Neural crest cell (in vitro differentiated cells): ENCODE data around the gene EYA3. TPM values are rescaled to one million over a fixed set of nuclear protein-coding genes. Genes with fewer than 3 reads are reported as not detected.

Experiments
- DNase-seq: peaks from one replicate; pipeline ENCODE4 v3.0.0; 2021; ENCODE audit warnings: low read depth, mixed read lengths, low spot score
- H3K27ac Mint-ChIP-seq: one replicate; pipeline ENCODE4 v1.8.0; 2021; ENCODE audit warnings: mild to moderate bottlenecking, mixed read lengths; ENCODE audit not compliant: unreplicated experiment
- H3K27me3 Mint-ChIP-seq: 2 replicates; pipeline ENCODE4 v1.8.0; 2021; ENCODE audit warnings: low read depth, mild to moderate bottlenecking, mixed read lengths
- H3K36me3 Mint-ChIP-seq: 2 replicates; pipeline ENCODE4 v1.8.0; 2021; ENCODE audit warnings: low read depth, mild to moderate bottlenecking, mixed read lengths
- H3K4me1 Mint-ChIP-seq: 2 replicates; pipeline ENCODE4 v1.8.0; 2021; ENCODE audit warnings: mixed read lengths
- H3K4me3 Mint-ChIP-seq: one replicate; pipeline ENCODE4 v1.8.0; 2021; ENCODE audit warnings: mild to moderate bottlenecking, mixed read lengths
- H3K9me3 Mint-ChIP-seq: 2 replicates; pipeline ENCODE4 v1.8.0; 2021; ENCODE audit warnings: mixed read lengths
- total RNA-seq: library from RNA; stranded (reverse); gene quantifications from 2 replicates; pipeline ENCODE4 v1.2.1, GENCODE V29; 2021
- TF ChIP-seq, protein P1 (sequence below): fragments of 200-600 bp; sonication (generic); conservative IDR thresholded peaks from 2 replicates; pipeline ENCODE4 v1.5.0; 2021; ENCODE audit warnings: antibody characterized with exemption, mild to moderate bottlenecking

Gene EYA3
- total RNA-seq, 1 donor from 2014 or later = 35.9 TPM

DNA sequence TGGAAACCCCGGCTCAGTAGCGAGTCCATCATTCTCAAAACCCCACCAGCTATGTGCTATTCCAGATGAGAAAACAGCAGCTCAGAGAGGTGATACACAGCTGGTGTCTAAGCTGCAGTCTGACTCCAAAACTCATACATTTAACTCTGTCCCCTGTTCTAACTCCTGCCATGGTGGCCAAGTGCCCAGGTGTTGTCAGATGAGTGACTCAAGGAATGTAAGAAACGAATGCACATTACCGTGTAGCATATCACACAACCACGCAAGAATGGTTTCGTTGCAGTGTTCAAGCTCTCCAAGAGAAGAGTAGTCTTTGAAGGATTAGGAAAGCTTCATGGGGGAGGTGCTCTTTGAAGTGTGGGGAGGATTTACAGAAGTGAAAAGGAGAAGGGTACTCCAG is 133.3 kb downstream of the EYA3 start:
- no peak for DNase-seq
- Mint-ChIP-seq H3K9me3 (no peaks in the 10 kb centered on the region), H3K27me3 (peaks cover 14% of the 10 kb centered on the region), H3K4me1 (peaks cover 11% of the 10 kb centered on the region), H3K36me3 (no peaks in the 10 kb centered on the region), H3K27ac (no peak overlapping the region), H3K4me3 (no peak overlapping the region)
- TF ChIP-seq, protein P1, sequence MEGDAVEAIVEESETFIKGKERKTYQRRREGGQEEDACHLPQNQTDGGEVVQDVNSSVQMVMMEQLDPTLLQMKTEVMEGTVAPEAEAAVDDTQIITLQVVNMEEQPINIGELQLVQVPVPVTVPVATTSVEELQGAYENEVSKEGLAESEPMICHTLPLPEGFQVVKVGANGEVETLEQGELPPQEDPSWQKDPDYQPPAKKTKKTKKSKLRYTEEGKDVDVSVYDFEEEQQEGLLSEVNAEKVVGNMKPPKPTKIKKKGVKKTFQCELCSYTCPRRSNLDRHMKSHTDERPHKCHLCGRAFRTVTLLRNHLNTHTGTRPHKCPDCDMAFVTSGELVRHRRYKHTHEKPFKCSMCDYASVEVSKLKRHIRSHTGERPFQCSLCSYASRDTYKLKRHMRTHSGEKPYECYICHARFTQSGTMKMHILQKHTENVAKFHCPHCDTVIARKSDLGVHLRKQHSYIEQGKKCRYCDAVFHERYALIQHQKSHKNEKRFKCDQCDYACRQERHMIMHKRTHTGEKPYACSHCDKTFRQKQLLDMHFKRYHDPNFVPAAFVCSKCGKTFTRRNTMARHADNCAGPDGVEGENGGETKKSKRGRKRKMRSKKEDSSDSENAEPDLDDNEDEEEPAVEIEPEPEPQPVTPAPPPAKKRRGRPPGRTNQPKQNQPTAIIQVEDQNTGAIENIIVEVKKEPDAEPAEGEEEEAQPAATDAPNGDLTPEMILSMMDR = no peak

DNA sequence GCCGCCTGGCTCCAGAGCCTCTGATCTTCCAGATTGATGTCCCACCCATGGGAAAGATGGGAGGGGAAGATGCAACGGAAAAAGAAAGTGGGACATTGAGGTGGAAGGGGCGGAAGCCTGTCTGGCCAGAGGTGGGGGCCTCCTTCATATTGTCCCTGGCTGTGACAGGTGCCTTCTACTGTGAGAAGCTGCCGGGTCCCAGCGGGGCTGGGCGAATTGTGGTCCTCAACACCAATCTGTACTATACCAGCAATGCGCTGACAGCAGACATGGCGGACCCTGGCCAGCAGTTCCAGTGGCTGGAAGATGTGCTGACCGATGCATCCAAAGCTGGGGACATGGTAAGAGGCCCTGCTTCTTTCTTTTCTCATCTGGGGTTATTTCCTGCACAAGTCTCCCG is 134.2 kb downstream of the EYA3 start:
- Mint-ChIP-seq H3K36me3 (no peaks in the 10 kb centered on the region), H3K4me1 (peaks cover 7% of the 10 kb centered on the region), H3K9me3 (no peaks in the 10 kb centered on the region), H3K27me3 (peaks cover 14% of the 10 kb centered on the region), H3K27ac (no peak overlapping the region), H3K4me3 (no peak overlapping the region)
- TF ChIP-seq, protein P1 = no peak
- DNase-seq = no peak

DNA sequence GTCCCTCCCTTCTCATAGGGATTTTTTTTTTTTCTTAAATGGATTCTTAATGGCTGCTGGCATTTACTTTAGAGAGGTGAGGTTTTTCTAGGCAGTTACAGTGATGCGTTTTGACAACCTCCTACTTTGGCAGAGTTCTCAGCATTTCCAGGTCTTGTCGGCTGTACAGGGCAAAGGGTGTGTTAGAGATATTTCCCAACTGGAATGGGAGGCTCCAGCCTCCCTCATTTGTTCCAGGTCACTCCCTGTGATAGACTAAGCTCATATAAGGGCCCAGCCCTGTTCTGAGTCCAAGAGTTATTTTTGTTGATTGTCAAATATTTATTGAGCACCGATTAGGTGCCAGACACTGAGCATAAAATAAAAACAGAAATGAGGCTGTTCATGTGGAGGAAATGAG is 136.3 kb downstream of the EYA3 start:
- TF ChIP-seq, protein P1 = no peak
- DNase-seq = no peak
- Mint-ChIP-seq H3K27me3 (peaks cover 14% of the 10 kb centered on the region), H3K27ac (no peak overlapping the region), H3K36me3 (no peaks in the 10 kb centered on the region), H3K9me3 (no peaks in the 10 kb centered on the region), H3K4me3 (no peak overlapping the region), H3K4me1 (peaks cover 2% of the 10 kb centered on the region)

DNA sequence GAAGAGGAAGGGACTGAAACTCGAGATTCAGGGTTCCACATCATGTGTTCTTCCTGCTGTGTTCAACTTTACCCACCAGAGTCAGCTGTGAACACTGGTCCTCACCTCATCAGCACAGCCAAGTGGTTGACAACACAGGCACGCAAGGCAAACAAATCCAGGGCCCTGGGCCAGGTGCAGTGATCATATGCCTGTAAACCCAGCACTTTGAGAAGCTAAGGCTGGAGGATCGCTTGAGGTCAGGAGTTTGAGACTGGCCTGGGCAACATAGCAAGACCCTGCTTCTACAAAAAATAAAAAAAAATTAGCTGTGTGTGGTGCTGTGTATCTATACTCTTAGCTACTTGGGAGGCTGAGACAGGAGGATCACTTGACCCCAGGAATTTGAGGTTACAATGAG is 137.0 kb downstream of the EYA3 start:
- Mint-ChIP-seq H3K27me3 (peaks cover 14% of the 10 kb centered on the region), H3K4me3 (no peak overlapping the region), H3K36me3 (no peaks in the 10 kb centered on the region)

DNA sequence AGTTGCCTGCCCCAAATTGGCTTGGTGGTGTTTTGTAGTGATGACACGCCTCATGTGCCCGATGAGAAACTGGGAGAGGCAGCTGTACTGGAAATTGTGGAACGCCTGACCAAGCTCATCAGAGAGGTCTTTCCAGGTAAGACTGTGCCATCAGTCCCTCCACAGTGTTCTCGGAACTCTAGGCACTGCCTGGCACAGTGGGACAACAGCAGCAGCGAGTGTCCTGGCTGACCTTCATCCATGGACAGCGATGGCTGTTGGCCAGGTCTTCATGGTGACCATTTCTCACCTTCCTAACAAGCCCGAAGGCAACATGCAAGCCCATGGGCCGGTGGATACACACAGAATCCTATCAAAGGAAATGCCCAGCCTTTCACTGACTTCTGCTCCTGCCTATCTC is 139.4 kb downstream of the EYA3 start:
- no peaks in the 10 kb centered on the region for H3K36me3 Mint-ChIP-seq
- DNase-seq = no peak
- no peaks in the 10 kb centered on the region for H3K9me3 Mint-ChIP-seq
- TF ChIP-seq, protein P1 = no peak
- no peak overlapping the region for H3K4me3 Mint-ChIP-seq
- peaks cover 4% of the 10 kb centered on the region for H3K27me3 Mint-ChIP-seq
- no peak overlapping the region for H3K27ac Mint-ChIP-seq
- no peaks in the 10 kb centered on the region for H3K4me1 Mint-ChIP-seq

More for the DNA sequence above, 137.0 kb downstream of the EYA3 start:
- DNase-seq = no peak
- Mint-ChIP-seq H3K27ac (no peak overlapping the region), H3K4me1 (no peaks in the 10 kb centered on the region), H3K9me3 (no peaks in the 10 kb centered on the region)
- TF ChIP-seq, protein P1 = no peak

GRCh38 chr1:27945020-27945419 is 143.4 kb downstream of the EYA3 start:
- Mint-ChIP-seq H3K4me3 (no peak overlapping the region), H3K9me3 (no peaks in the 10 kb centered on the region), H3K4me1 (no peaks in the 10 kb centered on the region), H3K27me3 (no peaks in the 10 kb centered on the region), H3K36me3 (no peaks in the 10 kb centered on the region), H3K27ac (no peak overlapping the region)
- TF ChIP-seq, protein P1 = no peak
- DNase-seq = no peak
